Keratinocyte (primary cell): Measurements from ENCODE around the gene FTSJ1.

Experiments
- EZH2 ChIP-seq: IDR thresholded peaks from one replicate; pipeline ENCODE4 v1.6.1; 2012; ENCODE audit warnings: inconsistent platforms, mild to moderate bottlenecking, low read length, moderate library complexity
- TF ChIP-seq, protein P1 (sequence below), 3 experiments: IDR thresholded peaks in 1 of 3; conservative IDR thresholded peaks in 1 of 3; optimal IDR thresholded peaks in 1 of 3; 2 replicates in 2 of 3; 3 replicates in 1 of 3; pipeline versions ENCODE3 to v1.5.1; 2011; ENCODE audit warnings: low read length in 3 of 3, mild to moderate bottlenecking in 3 of 3, moderate library complexity in 2 of 3, control low read depth in 1 of 3, inconsistent platforms in 1 of 3; ENCODE audit not compliant: insufficient read depth in 2 of 3; ENCODE audit errors: extremely low read depth in 1 of 3

DNA sequence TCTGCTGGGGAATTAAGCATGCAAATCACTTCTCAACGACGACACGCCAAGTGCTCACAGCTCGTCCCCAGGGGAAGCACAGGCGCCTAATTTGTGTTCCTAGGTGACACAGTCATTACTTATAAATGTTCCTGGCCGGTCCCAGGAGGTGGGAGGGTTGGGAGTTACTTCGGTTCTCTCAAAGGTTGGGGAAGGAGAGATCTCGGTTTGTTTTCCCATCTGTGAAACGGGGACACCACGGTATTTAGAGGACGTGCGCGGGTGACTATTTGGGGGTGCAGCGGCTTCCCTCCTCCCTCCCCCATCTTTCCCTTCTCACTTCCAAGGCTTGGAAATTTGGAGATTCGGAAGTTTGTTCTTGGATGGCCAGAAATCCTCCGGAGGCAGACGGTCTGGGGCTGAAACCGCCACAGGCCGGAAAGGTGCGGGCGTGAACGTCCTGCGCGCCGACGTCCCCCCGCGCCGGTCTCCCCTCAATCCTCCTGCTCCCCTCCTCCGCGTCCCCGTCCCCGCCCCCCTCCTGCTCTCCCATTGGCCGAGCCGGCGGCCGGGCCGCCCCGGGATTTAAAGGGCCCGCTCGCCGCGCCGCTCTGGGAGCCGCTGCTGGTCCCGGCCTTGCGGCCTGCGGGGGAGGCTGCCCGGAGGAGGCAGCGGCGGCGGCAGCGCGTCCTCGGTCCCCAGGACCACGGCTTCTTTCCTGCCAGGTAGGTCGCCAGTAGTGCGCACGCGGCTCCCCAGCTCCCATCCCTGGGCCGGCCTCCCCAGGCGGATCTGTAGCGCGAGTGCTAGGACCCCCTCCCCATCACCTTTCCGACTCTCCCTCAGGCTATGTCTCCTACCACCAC lies 32.6 kb downstream of the FTSJ1 start, which contains the start of gene PORCN:
- TF ChIP-seq, protein P1, sequence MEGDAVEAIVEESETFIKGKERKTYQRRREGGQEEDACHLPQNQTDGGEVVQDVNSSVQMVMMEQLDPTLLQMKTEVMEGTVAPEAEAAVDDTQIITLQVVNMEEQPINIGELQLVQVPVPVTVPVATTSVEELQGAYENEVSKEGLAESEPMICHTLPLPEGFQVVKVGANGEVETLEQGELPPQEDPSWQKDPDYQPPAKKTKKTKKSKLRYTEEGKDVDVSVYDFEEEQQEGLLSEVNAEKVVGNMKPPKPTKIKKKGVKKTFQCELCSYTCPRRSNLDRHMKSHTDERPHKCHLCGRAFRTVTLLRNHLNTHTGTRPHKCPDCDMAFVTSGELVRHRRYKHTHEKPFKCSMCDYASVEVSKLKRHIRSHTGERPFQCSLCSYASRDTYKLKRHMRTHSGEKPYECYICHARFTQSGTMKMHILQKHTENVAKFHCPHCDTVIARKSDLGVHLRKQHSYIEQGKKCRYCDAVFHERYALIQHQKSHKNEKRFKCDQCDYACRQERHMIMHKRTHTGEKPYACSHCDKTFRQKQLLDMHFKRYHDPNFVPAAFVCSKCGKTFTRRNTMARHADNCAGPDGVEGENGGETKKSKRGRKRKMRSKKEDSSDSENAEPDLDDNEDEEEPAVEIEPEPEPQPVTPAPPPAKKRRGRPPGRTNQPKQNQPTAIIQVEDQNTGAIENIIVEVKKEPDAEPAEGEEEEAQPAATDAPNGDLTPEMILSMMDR (optimal IDR thresholded peaks at IDR 0.05 in 1 of 3, IDR thresholded peaks at IDR 0.05 in 1 of 3, conservative IDR thresholded peaks at IDR 0.05 in 1 of 3; ENCODE audit: extremely low read depth in 1 of 3, insufficient read depth in 2 of 3, low read length in 3 of 3) = no peak
- no peak for TF ChIP-seq EZH2
